ENCODE measurements around the gene FADS2. TPM values are rescaled to one million over a fixed set of nuclear protein-coding genes. Genes with fewer than 3 reads are reported as not detected.

FADS2 gene
- 100 to 1,000 TPM in 4 of 12 donors, 10 to 100 TPM in 7, not detected in 1; 64.3 to 172 (median 87.3) TPM for polyA plus RNA-seq (ENCODE audit: insufficient read length in 12 of 12)
- long read RNA-seq, donor 1, full-length matches to known transcripts, result 11 of 33 reads
- long read RNA-seq, donor 1, partial matches to known transcripts, result 22 of 33 reads
- long read RNA-seq, donor 1, other reads (novel, unspliced or antisense), result 0 of 33 reads
- long read RNA-seq, donor 2, full-length matches to known transcripts, result 19 of 31 reads
- long read RNA-seq, donor 2, partial matches to known transcripts, result 12 of 31 reads
- long read RNA-seq, donor 2, other reads (novel, unspliced or antisense), result 0 of 31 reads
- long read RNA-seq, donor 3, partial matches to known transcripts, result 0 of 5 reads
- long read RNA-seq, donor 3, other reads (novel, unspliced or antisense), result 0 of 5 reads
- long read RNA-seq, donor 4, partial matches to known transcripts, result 7 of 13 reads
- long read RNA-seq, donor 4, other reads (novel, unspliced or antisense), result 0 of 13 reads
- long read RNA-seq, donor 5, result 0 reads
- long read RNA-seq, donor 6, transcript FADS2-202 (12 exons, 3,630 nt), result major isoform, 8 of 17 reads
- long read RNA-seq, donor 6, partial matches to known transcripts, result 7 of 17 reads
- long read RNA-seq, donor 6, other reads (novel, unspliced or antisense), result 0 of 17 reads
- long read RNA-seq, donor 7, full-length matches to known transcripts, result 7 of 12 reads
- long read RNA-seq, donor 7, partial matches to known transcripts, result 5 of 12 reads
- long read RNA-seq, donor 7, other reads (novel, unspliced or antisense), result 0 of 12 reads
- long read RNA-seq, donor 8, full-length matches to known transcripts, result 15 of 101 reads
- long read RNA-seq, donor 8, partial matches to known transcripts, result 75 of 101 reads
- long read RNA-seq, donor 8, other reads (novel, unspliced or antisense), result 11 of 101 reads
- long read RNA-seq, donor 9, transcript FADS2-202 (12 exons, 3,630 nt), result major isoform, 6 of 15 reads
- long read RNA-seq, donor 9, partial matches to known transcripts, result 6 of 15 reads
- long read RNA-seq, donor 9, other reads (novel, unspliced or antisense), result 0 of 15 reads
- long read RNA-seq, donor 10, full-length matches to known transcripts, result 13 of 13 reads
- long read RNA-seq, donor 10, partial matches to known transcripts, result 0 of 13 reads
- long read RNA-seq, donor 10, other reads (novel, unspliced or antisense), result 0 of 13 reads
- long read RNA-seq, donor 11, transcript FADS2-202 (12 exons, 3,630 nt), result major isoform, 10 of 28 reads
- long read RNA-seq, donor 11, partial matches to known transcripts, result 13 of 28 reads
- long read RNA-seq, donor 11, other reads (novel, unspliced or antisense), result 0 of 28 reads

DNA sequence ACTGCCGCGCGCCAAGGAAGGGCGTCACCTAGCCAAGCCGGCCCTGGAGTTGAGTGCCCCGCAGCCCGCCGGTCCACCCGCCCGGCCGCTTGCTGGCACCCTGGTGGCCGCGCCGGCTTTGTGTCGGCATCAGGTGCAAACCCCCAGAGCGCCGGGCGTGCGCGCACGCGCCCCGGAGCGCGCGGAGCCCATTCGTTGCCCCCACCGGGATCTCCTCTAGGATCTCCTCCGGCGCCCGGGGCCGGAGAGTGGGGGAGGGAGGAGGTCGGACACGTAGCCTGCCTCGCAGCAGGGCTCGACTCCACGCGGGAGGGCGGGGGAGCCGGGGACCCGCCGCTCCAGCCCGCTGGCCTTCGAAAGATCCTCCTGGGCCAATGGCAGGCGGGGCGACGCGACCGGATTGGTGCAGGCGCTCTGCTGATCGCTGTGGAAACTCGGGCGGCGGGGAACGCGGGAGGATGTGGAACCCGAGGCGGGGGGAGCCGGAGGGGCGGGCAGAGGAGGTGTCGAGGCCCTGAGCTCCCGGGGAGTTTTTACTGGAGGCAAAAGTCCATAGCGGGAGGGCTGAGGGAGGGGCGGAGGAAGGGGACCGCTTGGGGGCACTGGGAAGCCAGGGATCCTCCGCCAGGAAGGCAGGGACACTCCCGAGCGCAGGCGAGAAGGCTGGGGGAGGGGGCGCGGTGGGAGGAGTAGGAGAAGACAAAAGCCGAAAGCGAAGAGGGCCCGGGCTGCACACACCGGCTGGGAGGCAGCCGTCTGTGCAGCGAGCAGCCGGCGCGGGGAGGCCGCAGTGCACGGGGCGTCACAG is at the start of gene FADS2:
FADS2 (plus strand) TSS at position 730 of the 808 bp plus-strand sequence. CDS start 91 bp downstream, outside the sequence.
- peak; percentile 98 for DNase-seq

DNA sequence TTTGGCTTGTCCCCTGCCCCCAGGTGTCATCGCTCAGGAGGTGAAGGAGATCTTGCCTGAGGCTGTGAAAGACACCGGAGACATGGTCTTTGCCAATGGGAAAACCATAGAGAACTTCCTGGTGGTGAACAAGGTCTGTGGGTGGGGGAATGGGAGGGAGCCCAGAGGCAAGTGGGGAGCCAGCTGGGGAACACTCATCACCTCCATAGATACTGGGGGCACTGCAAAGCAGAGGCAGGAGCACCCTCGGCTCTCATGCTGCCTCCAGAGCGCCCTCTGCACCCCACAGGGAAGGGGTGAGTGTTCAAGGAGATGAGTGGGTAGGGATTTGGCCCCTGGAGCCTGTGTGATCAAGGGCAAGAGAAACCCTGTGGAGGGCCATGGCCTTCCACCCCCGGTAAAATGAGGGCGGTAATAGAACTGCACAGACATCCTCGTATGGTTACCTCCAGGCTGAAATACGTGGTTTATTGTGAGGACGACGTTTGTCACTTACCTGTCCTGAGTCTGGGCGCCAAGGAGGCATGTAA is 49.7 kb upstream of the FADS2 start:
- no peak for DNase-seq

DNA sequence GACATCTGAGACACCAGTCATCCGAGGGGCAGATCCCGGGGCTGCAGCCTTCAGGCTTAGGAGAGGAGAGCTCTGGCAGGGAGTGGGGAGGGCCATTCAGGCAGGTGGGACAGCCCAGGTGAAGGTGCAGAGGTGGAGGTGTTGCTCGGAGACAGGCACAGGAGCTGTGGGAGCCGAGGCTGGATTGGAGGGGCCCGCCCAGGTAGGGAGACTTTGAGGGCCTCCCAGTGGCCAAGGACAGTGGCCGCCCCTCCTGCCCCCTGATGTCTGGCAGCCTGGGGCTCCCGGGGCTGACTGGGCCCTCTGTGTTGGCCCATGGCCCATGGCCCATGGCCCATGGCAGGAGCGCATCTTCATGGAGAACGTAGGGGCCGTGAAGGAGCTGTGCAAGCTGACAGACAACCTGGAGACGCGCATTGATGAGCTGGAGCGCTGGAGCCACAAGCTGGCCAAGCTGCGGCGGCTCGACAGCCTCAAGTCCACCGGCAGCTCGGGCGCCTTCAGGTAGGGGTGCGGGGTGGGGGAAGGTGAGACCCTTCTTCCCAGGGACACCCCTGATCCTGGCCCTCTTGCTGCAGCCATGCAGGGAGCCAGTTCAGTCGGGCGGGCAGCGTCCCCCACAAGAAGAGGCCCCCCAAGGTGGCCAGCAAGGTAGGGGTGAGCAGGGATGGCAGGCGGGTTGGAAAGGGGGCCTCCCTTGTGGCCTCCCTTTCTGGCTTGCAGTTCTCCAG is 49.0 kb upstream of the FADS2 start:
- no peak for DNase-seq

DNA sequence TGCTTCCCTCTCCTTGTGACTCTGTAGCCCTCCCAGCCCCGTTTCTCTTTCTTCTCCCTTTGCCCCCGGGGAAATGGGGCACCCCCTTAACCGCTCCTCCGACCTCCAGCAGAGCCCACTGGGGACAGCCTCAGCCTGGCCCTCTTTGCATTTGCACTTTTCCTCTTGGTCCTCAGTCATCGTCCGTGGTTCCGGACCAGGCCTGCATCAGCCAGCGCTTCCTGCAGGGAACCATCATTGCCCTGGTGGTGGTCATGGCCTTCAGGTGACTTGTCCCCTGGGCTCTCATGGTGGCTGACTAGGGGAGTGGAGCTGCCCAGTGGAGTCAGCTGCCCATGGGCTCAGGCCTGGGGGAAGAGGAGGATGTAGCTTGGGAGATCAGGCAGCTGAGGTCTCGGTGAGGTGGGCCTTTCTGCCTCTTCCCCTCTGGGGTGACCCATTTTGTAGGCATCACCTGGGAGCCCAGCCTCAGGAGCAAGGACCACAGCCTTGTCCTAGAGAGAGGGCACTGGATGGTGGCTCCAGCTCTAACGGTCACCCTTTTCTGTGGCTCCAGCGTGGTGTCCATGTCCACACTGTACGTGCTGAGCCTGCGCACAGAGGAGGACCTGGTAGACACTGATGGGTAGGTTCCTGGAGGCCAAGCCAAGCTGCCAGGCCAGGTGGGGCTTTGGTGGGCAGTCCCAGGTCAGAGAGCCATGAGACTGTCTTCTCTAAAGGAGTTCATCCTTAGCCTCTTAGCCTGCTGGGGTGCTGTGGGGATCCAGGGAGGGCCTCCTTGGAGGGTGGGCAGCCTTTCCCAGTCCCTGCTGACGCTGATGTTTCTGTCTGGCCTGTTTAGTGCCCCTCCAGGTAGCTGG is 48.2 kb upstream of the FADS2 start:
- DNase-seq, result no peak

DNA sequence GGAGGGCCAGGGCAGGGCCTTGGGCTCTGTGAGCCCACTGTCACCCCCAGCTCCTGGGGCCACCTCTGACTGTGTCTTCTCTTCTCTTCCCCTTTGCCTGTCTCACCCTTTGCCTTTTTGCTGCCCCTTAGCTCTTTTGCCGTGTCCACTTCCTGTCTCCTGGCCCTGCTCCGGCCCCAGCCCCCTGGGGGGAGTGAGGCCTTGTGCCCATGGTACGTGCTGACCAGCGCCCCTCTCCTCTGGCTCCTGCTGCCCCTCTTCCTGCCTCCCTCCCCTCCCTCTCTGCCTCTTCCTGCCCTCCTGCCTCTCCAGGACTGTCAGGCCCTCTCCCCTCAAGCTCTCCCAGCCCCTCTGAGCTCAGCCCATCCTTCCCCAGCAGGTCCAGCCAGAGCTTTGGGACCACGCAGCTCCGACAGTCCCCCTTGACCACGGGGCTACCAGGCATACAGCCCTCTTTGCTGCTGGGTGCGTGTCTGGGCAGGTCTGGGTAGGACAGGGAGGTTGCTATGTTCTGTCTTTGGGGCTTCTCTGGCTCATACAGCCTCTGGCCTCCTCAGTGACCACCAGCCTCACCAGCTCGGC is 47.4 kb upstream of the FADS2 start:
- no peak for DNase-seq

DNA sequence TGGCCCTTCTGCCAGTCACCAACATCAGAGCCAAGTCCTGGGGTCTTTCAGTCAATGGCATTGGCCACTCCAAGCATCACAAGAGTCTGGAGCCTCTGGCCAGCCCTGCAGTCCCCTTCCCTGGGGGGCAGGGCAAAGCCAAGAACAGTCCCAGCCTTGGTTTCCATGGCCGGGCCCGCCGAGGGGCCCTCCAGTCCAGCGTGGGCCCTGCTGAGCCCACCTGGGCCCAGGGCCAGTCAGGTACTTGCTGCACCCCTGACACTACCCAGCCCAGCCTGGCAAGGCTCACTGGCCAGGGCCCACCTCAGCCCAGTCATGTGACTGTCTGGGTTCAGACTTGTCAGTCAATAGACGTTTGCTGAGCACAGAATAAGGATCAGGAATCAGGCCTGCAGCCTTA is 46.5 kb upstream of the FADS2 start:
- no peak for DNase-seq

GRCh38 chr11:61782299-61782698 is 45.8 kb upstream of the FADS2 start:
- no peak for DNase-seq

DNA sequence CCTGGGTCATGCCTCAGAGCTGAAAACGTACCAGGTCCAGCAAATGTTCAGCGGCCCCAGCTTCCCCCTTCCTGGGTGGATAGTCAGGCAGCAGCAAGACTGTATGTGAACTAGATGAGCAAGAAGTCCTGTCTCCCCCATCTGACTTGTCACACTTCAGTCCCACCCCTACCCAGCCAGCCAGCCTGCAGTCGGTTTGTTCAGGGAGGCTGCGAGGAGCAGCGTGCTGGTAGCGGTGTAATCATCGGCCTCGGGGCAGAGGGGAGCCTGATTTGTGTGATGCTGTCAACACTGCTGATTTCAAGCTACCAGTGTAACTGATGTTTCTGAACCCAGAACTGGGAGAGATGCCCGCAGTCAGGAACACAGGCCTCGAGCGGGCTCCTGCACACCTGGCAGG is 45.3 kb upstream of the FADS2 start:
- no peak for DNase-seq

- DNase-seq, result no peak
These were observed 44.2 kb upstream of the FADS2 start for GRCh38 chr11:61783717-61784505.

DNA sequence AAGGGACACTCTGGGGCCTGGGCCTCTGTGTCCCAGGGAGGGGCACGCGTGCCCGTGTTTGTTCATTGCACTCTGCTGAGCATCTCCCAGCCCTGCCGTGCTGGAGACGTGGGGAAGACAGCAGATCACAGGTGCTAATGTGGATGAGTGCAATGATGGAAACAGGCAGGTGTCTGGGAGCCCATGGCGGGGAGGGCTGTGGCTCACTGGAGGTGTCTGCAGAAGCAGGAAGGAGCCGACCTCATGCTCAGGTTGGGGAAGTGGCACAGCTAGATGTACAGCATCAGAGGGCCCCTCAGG is 43.6 kb upstream of the FADS2 start:
- DNase-seq, result no peak

GRCh38 chr11:61785837-61786402 is 42.2 kb upstream of the FADS2 start:
- DNase-seq, result no peak

DNA sequence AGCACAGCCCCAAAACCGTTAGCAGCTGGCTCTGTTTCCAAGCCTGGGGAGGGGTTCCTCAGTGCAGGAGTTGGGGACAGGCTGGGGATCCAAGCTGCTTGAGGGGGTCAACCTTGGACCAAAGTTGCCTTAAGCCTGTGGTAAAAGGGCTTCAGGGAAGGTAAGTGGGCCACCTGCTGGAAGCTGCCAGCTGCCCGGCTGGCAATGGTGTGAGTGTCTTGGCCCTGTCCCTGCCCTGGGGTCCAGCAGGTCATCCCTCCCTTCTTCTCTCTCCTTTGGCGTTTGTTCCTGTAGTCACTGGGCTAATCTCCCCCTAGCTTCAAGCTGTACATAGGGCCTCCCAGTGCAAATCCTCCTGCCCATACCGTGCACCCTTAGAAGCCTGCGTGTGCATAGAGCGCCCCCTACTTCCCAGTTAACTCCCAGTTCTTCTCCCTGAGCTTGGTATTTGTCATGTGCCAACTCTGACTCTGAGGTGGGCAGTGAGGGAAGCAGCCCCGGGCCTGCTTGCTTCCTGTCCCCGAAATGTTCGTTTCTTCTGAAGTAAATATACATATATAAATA is 40.1 kb upstream of the FADS2 start:
- DNase-seq, result no peak

DNA sequence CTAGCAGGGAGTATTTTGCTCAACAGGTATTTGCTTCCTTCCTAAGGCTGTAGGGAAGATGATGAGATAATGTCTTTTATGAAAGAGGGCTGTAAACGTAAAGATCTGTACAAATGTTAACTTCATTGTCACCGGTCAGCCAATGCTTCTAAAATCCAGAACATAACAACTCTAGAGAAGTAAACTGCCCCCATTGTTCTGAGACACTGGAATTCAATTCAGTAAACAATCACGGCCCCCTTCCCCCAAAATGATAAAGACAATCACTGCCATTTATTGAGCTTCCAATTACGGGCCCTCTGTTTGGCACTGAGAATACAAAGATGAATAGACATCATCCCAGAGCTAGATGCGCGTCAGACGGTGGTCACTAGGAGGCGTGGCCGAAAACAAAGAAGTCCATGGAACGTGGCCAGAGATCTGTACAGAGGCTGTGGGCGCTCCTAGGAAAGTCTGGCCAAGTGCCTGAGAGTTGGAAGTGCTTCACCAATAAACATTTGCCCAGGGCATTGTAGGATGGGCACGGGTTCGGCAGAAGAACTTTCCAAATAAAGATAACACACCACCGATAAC is 36.3 kb upstream of the FADS2 start:
- peak; percentile 85 for DNase-seq

- DNase-seq, result peak; percentile 94
These were observed 35.6 kb upstream of the FADS2 start, which contains the start of the genes FEN1 and TMEM258 for GRCh38 chr11:61792310-61793082. FEN1 (plus strand) TSS chr11:61792911; CDS start chr11:61795362, 2,451 bp downstream. TMEM258 (minus strand) TSS chr11:61792599; CDS start chr11:61792558, 41 bp downstream.

GRCh38 chr11:61793083-61793828 is 34.8 kb upstream of the FADS2 start:
- DNase-seq, result no peak
